ENCODE measurements around the gene AADACL3.
"Not testable (repeated sequence)": the region's sequence is repeated elsewhere in the genome, so short reads cannot be mapped to it uniquely, and the experiment has no call there.

AADACL3 gene

DNA sequence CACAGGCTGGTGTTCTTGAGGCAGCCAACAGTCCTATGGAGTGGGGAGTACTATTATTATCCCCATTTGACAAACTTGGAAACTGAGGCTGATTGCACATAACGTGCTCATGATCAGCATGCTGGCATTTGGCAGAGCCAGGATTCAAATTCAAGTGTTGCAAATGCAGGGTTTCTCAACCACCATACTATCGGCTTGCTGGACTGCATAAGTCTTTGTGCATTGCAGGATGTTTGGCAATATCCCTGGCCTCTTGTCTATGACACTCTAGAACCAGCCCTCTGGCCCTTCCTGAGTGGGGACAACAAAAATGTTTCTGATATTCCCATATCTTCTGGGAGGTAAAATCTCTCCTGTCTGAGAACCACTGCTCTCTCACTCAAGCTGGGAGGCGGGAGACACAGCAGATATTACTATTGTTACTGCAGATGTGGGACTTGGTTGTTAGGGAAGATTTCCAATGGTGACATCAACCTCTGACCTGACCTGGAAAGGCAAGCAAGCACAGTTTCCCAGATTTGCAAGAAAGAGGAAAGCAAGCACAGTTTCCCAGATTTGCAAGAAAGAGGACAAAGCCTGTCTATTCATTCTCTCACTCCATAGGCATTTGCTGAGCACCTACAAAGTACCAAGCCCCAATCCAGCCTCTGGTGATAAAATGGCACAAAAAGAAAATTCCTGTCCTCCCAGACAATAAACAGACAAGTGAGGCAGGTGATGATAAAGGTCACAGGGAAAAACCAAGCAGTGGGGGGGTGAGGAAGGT lies 1.0 kb upstream of the AADACL3 start:
- no peak for DNase-seq (ENCODE audit: low read depth)
- TF ChIP-seq, protein P1, sequence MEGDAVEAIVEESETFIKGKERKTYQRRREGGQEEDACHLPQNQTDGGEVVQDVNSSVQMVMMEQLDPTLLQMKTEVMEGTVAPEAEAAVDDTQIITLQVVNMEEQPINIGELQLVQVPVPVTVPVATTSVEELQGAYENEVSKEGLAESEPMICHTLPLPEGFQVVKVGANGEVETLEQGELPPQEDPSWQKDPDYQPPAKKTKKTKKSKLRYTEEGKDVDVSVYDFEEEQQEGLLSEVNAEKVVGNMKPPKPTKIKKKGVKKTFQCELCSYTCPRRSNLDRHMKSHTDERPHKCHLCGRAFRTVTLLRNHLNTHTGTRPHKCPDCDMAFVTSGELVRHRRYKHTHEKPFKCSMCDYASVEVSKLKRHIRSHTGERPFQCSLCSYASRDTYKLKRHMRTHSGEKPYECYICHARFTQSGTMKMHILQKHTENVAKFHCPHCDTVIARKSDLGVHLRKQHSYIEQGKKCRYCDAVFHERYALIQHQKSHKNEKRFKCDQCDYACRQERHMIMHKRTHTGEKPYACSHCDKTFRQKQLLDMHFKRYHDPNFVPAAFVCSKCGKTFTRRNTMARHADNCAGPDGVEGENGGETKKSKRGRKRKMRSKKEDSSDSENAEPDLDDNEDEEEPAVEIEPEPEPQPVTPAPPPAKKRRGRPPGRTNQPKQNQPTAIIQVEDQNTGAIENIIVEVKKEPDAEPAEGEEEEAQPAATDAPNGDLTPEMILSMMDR (conservative IDR thresholded peaks at IDR 0.05; ENCODE audit: low read depth, low read length) = no peak
- H3K4me3 ChIP-seq (ENCODE audit: low read depth, low read length) = no peak overlapping the region

GRCh38 chr1:12717301-12717838 lies 1.5 kb downstream of the AADACL3 start:
- no peak overlapping the region for H3K4me3 ChIP-seq (ENCODE audit: low read depth, low read length)
- no peak for DNase-seq (ENCODE audit: low read depth)
- TF ChIP-seq, protein P1 (conservative IDR thresholded peaks at IDR 0.05; ENCODE audit: low read depth, low read length) = no peak

DNA sequence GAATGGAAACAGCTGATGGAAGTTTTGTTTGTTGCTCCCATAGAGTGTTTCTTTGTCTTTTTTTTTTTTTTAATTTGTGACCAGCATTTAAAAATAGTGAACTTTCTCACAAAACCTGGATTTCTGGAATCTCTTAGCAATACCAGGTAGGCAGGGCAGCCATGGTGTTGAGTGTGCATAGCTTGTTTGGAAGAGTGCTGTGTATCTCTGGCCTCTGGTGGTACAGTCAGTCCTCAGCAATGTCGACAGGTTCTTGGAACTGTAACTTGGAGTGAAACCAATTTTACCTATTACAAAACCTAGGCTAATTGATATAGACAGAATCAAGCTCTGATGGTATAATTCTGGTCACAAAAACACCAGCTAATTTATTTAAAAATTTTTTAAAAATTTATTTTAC lies 6.7 kb downstream of the AADACL3 start:
- no peak for DNase-seq (ENCODE audit: low read depth)
- TF ChIP-seq, protein P1 (conservative IDR thresholded peaks at IDR 0.05; ENCODE audit: low read depth, low read length) = no peak
- no peak overlapping the region for H3K4me3 ChIP-seq (ENCODE audit: low read depth, low read length)

DNA sequence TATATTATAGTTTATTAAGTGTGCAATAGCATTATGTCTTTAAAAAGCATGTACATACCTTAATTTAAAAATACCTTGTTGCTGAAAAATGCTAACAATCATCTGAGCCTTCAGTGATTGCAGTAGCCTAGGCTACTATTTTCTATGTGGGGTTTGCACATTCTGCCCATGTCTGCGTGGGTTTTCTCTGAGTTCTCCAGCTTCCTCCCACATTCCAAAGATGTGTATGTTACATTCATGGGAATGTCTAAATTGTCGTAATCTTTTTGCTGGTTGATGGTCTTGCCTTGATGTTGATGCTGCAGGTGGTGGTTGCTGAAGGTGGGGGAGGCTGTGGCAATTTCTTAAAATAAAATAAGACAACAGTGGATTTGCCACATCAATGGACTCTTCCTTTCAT lies 12.5 kb downstream of the AADACL3 start:
- DNase-seq (ENCODE audit: low read depth) = no peak
- TF ChIP-seq, protein P1 (conservative IDR thresholded peaks at IDR 0.05; ENCODE audit: low read depth, low read length) = no peak
- H3K4me3 ChIP-seq (ENCODE audit: low read depth, low read length) = no peak overlapping the region

GRCh38 chr1:12730156-12730555 lies 14.2 kb downstream of the AADACL3 start:
- DNase-seq (ENCODE audit: low read depth) = no peak
- no peak overlapping the region for H3K4me3 ChIP-seq (ENCODE audit: low read depth, low read length)
- TF ChIP-seq, protein P1 (conservative IDR thresholded peaks at IDR 0.05; ENCODE audit: low read depth, low read length) = no peak

- not testable (repeated sequence) for H3K4me3 ChIP-seq (ENCODE audit: low read depth, low read length); DNase-seq (ENCODE audit: low read depth)
These were observed 15.2 kb downstream of the AADACL3 start for GRCh38 chr1:12731084-12731483.

DNA sequence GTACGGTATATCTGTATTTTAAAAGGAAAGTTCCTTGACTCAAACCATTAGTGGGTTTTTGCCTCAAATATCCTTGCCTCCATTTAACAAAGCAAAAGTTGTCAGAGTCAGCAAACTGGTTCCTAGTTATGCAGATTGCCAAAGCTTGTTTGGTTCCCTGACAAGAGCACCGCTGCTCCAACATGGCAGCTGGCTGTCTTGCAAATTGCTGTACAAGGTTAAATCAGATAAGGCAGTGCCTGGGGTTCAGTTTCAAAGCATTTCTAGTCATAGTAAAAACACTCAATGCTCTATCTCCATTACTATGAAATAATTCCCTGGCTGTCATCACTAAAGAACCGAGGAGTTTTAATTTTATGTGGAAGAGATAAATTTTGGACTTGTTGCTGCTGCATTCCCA lies 18.7 kb downstream of the AADACL3 start:
- DNase-seq (ENCODE audit: low read depth) = no peak
- H3K4me3 ChIP-seq (ENCODE audit: low read depth, low read length) = no peak overlapping the region
- TF ChIP-seq, protein P1 (conservative IDR thresholded peaks at IDR 0.05; ENCODE audit: low read depth, low read length) = no peak

Data from choroid plexus epithelial cell (primary cell).